Measurements from ENCODE around the gene DPF3.
A peak's percentile ranks its signal among the peaks of the same experiment; 100 is the strongest.

Gene DPF3

DNA sequence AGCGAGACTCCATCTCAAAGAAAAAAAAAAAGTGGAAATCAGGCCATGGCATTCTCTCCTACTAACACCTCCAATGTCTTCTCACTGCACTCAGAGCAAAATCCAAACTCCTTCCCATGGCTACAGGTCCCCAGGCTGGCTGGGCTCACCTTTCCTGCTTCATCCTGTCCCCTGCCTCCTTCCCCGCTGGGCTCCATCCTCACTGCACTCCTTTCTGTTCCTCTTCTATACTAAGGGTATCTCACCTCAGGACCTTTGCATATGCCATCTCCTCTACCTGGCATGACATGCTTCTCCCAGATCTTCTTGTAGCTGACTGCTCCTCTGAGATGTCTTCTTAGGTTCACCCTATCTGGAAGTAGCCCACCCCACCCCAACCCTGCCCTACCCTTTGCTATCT, 111.1 kb downstream of the DPF3 start:
- no peak overlapping the region for H3K4me3 Mint-ChIP-seq
- ATAC-seq (ENCODE audit: low read depth) (no peak), DNase-seq (ENCODE audit: low spot score in 2 of 2) (no peak)
- peaks cover 15% of the 10 kb centered on the region for H3K36me3 Mint-ChIP-seq
- H3K4me1 Mint-ChIP-seq = peaks cover 21% of the 10 kb centered on the region
- H3K27ac Mint-ChIP-seq = peak overlapping the region; percentile 1
- H3K9me3 Mint-ChIP-seq = peaks cover 4% of the 10 kb centered on the region
- H3K27me3 Mint-ChIP-seq = no peaks in the 10 kb centered on the region

GRCh38 chr14:72781561-72782508, 112.1 kb downstream of the DPF3 start:
- no peak overlapping the region for H3K4me3 Mint-ChIP-seq
- H3K27ac Mint-ChIP-seq = no peak overlapping the region
- H3K27me3 Mint-ChIP-seq = no peaks in the 10 kb centered on the region
- H3K36me3 Mint-ChIP-seq = peaks cover 15% of the 10 kb centered on the region
- peaks cover 22% of the 10 kb centered on the region for H3K4me1 Mint-ChIP-seq
- ATAC-seq (ENCODE audit: low read depth) (no peak), DNase-seq (ENCODE audit: low spot score in 2 of 2) (no peak)
- H3K9me3 Mint-ChIP-seq = peaks cover 4% of the 10 kb centered on the region

GRCh38 chr14:72780751-72781150, 113.2 kb downstream of the DPF3 start:
- Mint-ChIP-seq H3K4me1 (peaks cover 30% of the 10 kb centered on the region), H3K27ac (no peak overlapping the region), H3K36me3 (peaks cover 16% of the 10 kb centered on the region), H3K4me3 (no peak overlapping the region), H3K27me3 (no peaks in the 10 kb centered on the region), H3K9me3 (peaks cover 4% of the 10 kb centered on the region)
- no peak for ATAC-seq (ENCODE audit: low read depth)
- DNase-seq (ENCODE audit: low spot score in 2 of 2) = no peak

- H3K9me3 Mint-ChIP-seq = peaks cover 4% of the 10 kb centered on the region
- no peak overlapping the region for H3K4me3 Mint-ChIP-seq
- H3K36me3 Mint-ChIP-seq = peaks cover 17% of the 10 kb centered on the region
Measured at GRCh38 chr14:72779679-72780078, 114.2 kb downstream of the DPF3 start.

GRCh38 chr14:72777636-72778035, 116.3 kb downstream of the DPF3 start:
- no peak for ATAC-seq (ENCODE audit: low read depth)
- DNase-seq (ENCODE audit: low spot score in 2 of 2) = no peak
- Mint-ChIP-seq H3K4me1 (peaks cover 35% of the 10 kb centered on the region), H3K36me3 (peaks cover 8% of the 10 kb centered on the region), H3K9me3 (no peaks in the 10 kb centered on the region), H3K27me3 (no peaks in the 10 kb centered on the region), H3K27ac (peak overlapping the region; percentile 14), H3K4me3 (no peak overlapping the region)

More at GRCh38 chr14:72779679-72780078, 114.2 kb downstream of the DPF3 start:
- DNase-seq (ENCODE audit: low spot score in 2 of 2) = no peak
- H3K4me1 Mint-ChIP-seq = peaks cover 36% of the 10 kb centered on the region
- H3K27me3 Mint-ChIP-seq = no peaks in the 10 kb centered on the region
- no peak for ATAC-seq (ENCODE audit: low read depth)
- no peak overlapping the region for H3K27ac Mint-ChIP-seq

DNA sequence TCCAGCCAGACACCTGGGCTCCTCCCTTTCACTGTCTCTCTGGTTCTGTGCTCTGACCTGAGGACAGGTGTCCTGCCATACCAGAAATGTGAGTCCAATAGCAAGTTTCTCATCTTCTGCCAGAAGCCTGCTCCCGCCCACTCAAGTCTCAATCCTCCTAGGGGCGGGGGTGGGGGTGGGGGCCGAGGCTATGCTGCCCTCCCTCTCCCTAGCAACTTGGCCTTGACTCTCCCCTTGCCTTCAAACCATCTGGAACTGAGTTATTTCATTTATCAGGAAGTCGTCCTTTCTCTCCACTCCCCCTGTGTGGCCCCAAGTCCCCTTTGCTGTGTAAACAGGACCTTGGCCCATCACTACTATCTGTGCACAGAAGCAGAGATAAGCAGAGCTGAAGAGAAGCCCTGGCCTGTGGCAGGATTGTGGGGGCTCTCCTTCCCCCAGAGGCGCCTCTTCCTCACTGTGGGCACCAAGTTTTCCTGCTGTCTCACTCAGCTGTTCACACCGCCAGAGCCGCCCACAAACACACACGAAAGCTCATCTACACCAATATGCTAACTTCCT, 117.1 kb downstream of the DPF3 start:
- Mint-ChIP-seq H3K36me3 (peaks cover 11% of the 10 kb centered on the region), H3K4me3 (no peak overlapping the region), H3K27me3 (no peaks in the 10 kb centered on the region), H3K9me3 (no peaks in the 10 kb centered on the region), H3K4me1 (peaks cover 40% of the 10 kb centered on the region), H3K27ac (peak overlapping the region; percentile 71)
- no peak for ATAC-seq (ENCODE audit: low read depth)
- no peak for DNase-seq (ENCODE audit: low spot score in 2 of 2)

GRCh38 chr14:72775923-72776554, 117.9 kb downstream of the DPF3 start:
- no peak for ATAC-seq (ENCODE audit: low read depth)
- Mint-ChIP-seq H3K36me3 (peaks cover 13% of the 10 kb centered on the region), H3K27ac (peak overlapping the region; percentile 32)

DNA sequence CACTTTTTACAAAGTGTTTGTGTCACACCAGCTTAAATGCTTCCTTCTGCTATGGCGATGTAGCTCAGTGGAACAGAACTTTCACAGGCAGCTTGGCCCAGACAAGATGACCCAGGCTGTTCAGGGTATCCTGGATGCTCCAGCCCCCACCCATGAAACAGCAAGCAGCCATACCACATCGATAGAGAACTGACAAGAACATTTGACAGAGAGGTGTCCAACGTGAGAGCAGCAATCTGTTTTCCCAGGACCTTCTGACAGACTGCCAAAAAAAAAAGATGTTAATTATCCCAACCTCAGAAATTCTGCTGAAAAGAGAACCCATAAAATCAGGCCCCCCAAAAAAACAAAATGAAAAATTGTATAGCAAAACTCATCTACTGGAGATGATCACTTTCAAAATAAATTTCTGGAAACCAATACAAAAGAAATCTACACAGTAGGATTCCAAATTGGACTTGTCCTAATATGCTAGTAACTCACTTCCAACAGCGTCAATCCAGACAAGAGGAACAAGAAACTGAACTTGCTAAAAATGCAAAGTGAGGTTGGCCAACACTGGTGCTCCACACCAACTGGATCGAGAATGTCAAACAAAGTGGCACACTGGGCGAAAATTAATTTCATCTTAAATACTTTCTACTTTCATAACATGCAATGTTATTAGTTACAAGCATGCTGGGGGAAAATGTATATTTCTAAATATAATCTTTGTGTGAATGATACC, 118.8 kb downstream of the DPF3 start:
- Mint-ChIP-seq H3K4me1 (peaks cover 38% of the 10 kb centered on the region), H3K36me3 (peaks cover 14% of the 10 kb centered on the region), H3K4me3 (no peak overlapping the region), H3K27me3 (no peaks in the 10 kb centered on the region), H3K9me3 (peaks cover under 1% of the 10 kb centered on the region), H3K27ac (peak overlapping the region; percentile 32)
- ATAC-seq (ENCODE audit: low read depth) = no peak
- no peak for DNase-seq (ENCODE audit: low spot score in 2 of 2)

More at GRCh38 chr14:72775923-72776554, 117.9 kb downstream of the DPF3 start:
- Mint-ChIP-seq H3K4me3 (no peak overlapping the region), H3K4me1 (peaks cover 40% of the 10 kb centered on the region), H3K27me3 (no peaks in the 10 kb centered on the region), H3K9me3 (no peaks in the 10 kb centered on the region)
- DNase-seq (ENCODE audit: low spot score in 2 of 2) = no peak

GRCh38 chr14:72774141-72774540, 119.8 kb downstream of the DPF3 start:
- Mint-ChIP-seq H3K36me3 (peaks cover 16% of the 10 kb centered on the region), H3K9me3 (peaks cover 2% of the 10 kb centered on the region), H3K4me3 (no peak overlapping the region), H3K27me3 (no peaks in the 10 kb centered on the region), H3K4me1 (peaks cover 35% of the 10 kb centered on the region), H3K27ac (no peak overlapping the region)
- DNase-seq (ENCODE audit: low spot score in 2 of 2) (no peak), ATAC-seq (ENCODE audit: low read depth) (no peak)

DNA sequence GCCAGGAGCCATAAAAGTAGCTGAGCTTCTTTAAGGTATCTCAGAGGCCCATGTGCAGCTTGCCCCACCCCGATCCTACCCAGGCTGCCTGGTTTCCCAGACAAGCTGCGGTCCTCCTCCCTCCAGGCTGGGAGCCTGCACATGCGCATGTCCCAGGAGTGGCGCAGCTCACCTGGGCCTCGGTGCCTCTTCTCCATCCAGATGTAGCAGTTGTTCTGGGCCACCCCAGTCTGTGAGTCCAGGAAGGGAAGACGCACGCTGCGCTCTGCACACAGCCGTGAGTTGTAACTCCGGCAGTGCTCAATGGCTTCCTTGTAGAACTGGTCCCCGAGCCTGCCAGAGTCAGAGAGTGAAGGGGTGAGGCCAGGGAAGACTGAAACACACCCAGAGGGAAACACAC, 122.3 kb downstream of the DPF3 start:
- peak overlapping the region; percentile 39 for H3K27ac Mint-ChIP-seq
- ATAC-seq (ENCODE audit: low read depth) (no peak), DNase-seq (ENCODE audit: low spot score in 2 of 2) (no peak)
- H3K36me3 Mint-ChIP-seq = peaks cover 35% of the 10 kb centered on the region
- H3K4me1 Mint-ChIP-seq = peaks cover 24% of the 10 kb centered on the region
- H3K4me3 Mint-ChIP-seq = no peak overlapping the region
- no peaks in the 10 kb centered on the region for H3K27me3 Mint-ChIP-seq
- peaks cover 15% of the 10 kb centered on the region for H3K9me3 Mint-ChIP-seq

DNA sequence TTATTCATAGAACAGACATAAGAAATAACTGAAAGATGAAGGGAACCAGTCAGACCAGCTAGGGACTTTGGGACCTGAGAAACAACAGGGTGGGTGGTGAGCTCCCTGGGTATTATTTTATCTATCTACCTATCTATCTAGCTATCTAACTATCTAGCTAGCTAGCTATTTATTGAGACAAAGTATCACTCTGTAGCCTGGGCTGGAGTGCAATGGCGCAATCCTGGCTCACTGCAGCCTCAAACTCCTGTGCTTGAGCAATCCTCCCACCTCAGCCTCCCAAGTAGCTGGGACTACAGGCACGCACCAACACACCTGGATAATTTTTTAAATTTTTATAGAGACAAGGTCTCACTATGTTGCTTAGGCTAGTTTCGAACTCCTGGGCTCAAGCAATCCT, 127.6 kb downstream of the DPF3 start:
- no peak for ATAC-seq (ENCODE audit: low read depth)
- no peak for DNase-seq (ENCODE audit: low spot score in 2 of 2)
- H3K27me3 Mint-ChIP-seq = no peaks in the 10 kb centered on the region
- no peaks in the 10 kb centered on the region for H3K4me1 Mint-ChIP-seq
- peaks cover 15% of the 10 kb centered on the region for H3K9me3 Mint-ChIP-seq
- H3K36me3 Mint-ChIP-seq = peaks cover 43% of the 10 kb centered on the region
- no peak overlapping the region for H3K27ac Mint-ChIP-seq
- no peak overlapping the region for H3K4me3 Mint-ChIP-seq

DNA sequence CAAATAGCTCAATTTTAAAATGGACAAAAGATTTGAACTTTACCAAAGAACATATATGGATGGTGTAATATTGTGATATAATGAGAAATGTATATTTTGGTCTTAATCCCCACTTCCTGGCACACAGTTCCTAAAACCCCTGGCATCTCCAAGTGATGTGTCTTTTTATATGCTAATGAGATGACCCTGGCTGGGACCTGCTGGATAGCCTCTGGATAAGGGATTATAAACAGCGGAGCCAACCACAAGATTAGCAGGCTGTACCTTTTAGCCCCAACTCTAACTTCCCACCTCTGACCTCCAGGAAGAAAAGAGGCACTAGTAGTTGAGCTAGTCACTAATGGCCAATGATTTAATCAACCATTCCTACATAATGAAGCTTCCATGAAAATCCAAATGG, 130.0 kb downstream of the DPF3 start:
- no peak overlapping the region for H3K27ac Mint-ChIP-seq
- no peak overlapping the region for H3K4me3 Mint-ChIP-seq
- H3K9me3 Mint-ChIP-seq = peaks cover 23% of the 10 kb centered on the region
- no peaks in the 10 kb centered on the region for H3K27me3 Mint-ChIP-seq
- no peak for ATAC-seq (ENCODE audit: low read depth)
- no peak for DNase-seq (ENCODE audit: low spot score in 2 of 2)
- peaks cover 45% of the 10 kb centered on the region for H3K36me3 Mint-ChIP-seq
- H3K4me1 Mint-ChIP-seq = no peaks in the 10 kb centered on the region

- H3K27me3 Mint-ChIP-seq = no peaks in the 10 kb centered on the region
- H3K9me3 Mint-ChIP-seq = peaks cover 16% of the 10 kb centered on the region
- no peak for ATAC-seq (ENCODE audit: low read depth)
- H3K4me3 Mint-ChIP-seq = no peak overlapping the region
- H3K36me3 Mint-ChIP-seq = peaks cover 26% of the 10 kb centered on the region
- no peak for DNase-seq (ENCODE audit: low spot score in 2 of 2)
- peaks cover 5% of the 10 kb centered on the region for H3K4me1 Mint-ChIP-seq
- H3K27ac Mint-ChIP-seq = no peak overlapping the region
Measured at GRCh38 chr14:72759670-72760069, 134.2 kb downstream of the DPF3 start.

- ATAC-seq (ENCODE audit: low read depth) (no peak), DNase-seq (ENCODE audit: low spot score in 2 of 2) (no peak)
- Mint-ChIP-seq H3K27me3 (no peaks in the 10 kb centered on the region), H3K36me3 (peaks cover 25% of the 10 kb centered on the region), H3K27ac (no peak overlapping the region), H3K4me3 (no peak overlapping the region), H3K9me3 (peaks cover 16% of the 10 kb centered on the region), H3K4me1 (peaks cover 5% of the 10 kb centered on the region)
Measured at GRCh38 chr14:72758993-72759392, 134.9 kb downstream of the DPF3 start.
